ENCODE results near the gene SYT7. TPM values are rescaled to one million over a fixed set of nuclear protein-coding genes. Genes with fewer than 3 reads are reported as not detected.

SYT7 gene
- total RNA-seq, 1 experiment from 2014 or later = 25.2 TPM

GRCh38 chr11:61511383-61511782, 69.5 kb downstream of the SYT7 start:
- intact Hi-C loops (cut with micrococcal nuclease) = no loop called here
- H3K4me1 Mint-ChIP-seq (ENCODE audit: insufficient read depth, unreplicated experiment) = no peaks in the 10 kb centered on the region
- BruUV-seq (replicated peaks) = no TSS peak
- DNase-seq (ENCODE audit: unreplicated experiment) = no peak
- POLR2A ChIA-PET = no interaction called here
- H3K36me3 Mint-ChIP-seq (ENCODE audit: insufficient read depth, unreplicated experiment) = no peaks in the 10 kb centered on the region
- peaks cover 8% of the 10 kb centered on the region for H3K27me3 Mint-ChIP-seq (ENCODE audit: insufficient read depth, unreplicated experiment)
- H3K4me3 Mint-ChIP-seq (ENCODE audit: unreplicated experiment) = no peak overlapping the region
- CTCF ChIA-PET = interaction anchor here (0.6 kb wide), 1 partner anchor 73 kb away, joined by 3 read pairs; no protein-coding TSS in a partner anchor
- no peaks in the 10 kb centered on the region for H3K9me3 Mint-ChIP-seq (ENCODE audit: unreplicated experiment)
- TF ChIP-seq, protein P1, sequence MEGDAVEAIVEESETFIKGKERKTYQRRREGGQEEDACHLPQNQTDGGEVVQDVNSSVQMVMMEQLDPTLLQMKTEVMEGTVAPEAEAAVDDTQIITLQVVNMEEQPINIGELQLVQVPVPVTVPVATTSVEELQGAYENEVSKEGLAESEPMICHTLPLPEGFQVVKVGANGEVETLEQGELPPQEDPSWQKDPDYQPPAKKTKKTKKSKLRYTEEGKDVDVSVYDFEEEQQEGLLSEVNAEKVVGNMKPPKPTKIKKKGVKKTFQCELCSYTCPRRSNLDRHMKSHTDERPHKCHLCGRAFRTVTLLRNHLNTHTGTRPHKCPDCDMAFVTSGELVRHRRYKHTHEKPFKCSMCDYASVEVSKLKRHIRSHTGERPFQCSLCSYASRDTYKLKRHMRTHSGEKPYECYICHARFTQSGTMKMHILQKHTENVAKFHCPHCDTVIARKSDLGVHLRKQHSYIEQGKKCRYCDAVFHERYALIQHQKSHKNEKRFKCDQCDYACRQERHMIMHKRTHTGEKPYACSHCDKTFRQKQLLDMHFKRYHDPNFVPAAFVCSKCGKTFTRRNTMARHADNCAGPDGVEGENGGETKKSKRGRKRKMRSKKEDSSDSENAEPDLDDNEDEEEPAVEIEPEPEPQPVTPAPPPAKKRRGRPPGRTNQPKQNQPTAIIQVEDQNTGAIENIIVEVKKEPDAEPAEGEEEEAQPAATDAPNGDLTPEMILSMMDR (IDR thresholded peaks at IDR 0.05; ENCODE audit: unreplicated experiment) = no peak
- H3K27ac Mint-ChIP-seq (ENCODE audit: low read depth, unreplicated experiment) = no peak overlapping the region

GRCh38 chr11:61510974-61511373, 69.9 kb downstream of the SYT7 start:
- Mint-ChIP-seq H3K27ac (ENCODE audit: low read depth, unreplicated experiment) (no peak overlapping the region), H3K36me3 (ENCODE audit: insufficient read depth, unreplicated experiment) (no peaks in the 10 kb centered on the region), H3K4me3 (ENCODE audit: unreplicated experiment) (no peak overlapping the region), H3K27me3 (ENCODE audit: insufficient read depth, unreplicated experiment) (peaks cover 8% of the 10 kb centered on the region), H3K9me3 (ENCODE audit: unreplicated experiment) (no peaks in the 10 kb centered on the region), H3K4me1 (ENCODE audit: insufficient read depth, unreplicated experiment) (no peaks in the 10 kb centered on the region)
- intact Hi-C loops (cut with micrococcal nuclease) = no loop called here
- BruUV-seq (replicated peaks) = no TSS peak
- TF ChIP-seq, protein P1 (IDR thresholded peaks at IDR 0.05; ENCODE audit: unreplicated experiment) = no peak
- DNase-seq (ENCODE audit: unreplicated experiment) = no peak
- ChIA-PET CTCF (interaction anchor here (0.6 kb wide), 1 partner anchor 73 kb away, joined by 3 read pairs; no protein-coding TSS in a partner anchor), POLR2A (no interaction called here)

DNA sequence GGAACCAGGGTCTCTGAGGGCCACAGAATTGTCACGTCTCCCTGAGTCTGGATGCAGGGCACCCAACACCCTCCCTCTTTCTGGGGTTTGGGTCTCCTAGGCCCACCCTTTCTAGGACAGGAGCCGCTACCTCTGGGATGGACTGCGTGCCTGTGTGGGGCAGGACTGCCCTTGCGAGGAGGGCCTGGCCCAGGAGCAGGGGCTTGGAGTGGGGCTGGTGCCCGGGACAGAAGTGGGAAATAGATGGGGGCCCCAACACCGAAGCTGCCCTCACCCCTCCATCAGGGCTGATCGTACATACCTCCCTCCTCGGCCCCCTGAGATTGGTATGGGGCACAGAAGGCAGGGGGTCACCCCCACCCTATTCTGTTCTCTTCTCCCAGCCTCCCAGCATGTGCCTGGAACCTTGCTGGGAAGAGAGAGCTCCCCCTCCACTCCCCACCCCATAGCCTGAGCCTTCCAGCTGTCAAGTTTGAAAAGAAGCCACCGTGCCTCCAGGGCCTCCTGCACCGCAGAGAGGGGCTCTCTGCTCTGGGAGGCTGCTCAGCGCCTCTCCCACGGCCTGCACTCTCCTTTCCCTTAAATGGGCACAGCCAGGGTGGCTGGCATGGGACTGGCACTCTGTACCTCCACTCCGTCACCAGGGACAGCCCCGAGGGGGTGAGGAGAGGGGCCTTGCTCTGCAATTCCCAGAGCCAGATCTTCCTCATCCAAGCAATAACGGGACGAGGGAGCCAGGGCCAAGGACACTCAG, 70.5 kb downstream of the SYT7 start:
- no peaks in the 10 kb centered on the region for H3K9me3 Mint-ChIP-seq (ENCODE audit: unreplicated experiment)

More for the DNA sequence above, 70.5 kb downstream of the SYT7 start:
- ChIA-PET POLR2A (no interaction called here), CTCF (interaction anchor here (0.5 kb wide), 1 partner anchor 38 kb away, joined by 3 read pairs; no protein-coding TSS in a partner anchor)
- H3K27me3 Mint-ChIP-seq (ENCODE audit: insufficient read depth, unreplicated experiment) = peaks cover 8% of the 10 kb centered on the region
- H3K36me3 Mint-ChIP-seq (ENCODE audit: insufficient read depth, unreplicated experiment) = no peaks in the 10 kb centered on the region
- no TSS peak for BruUV-seq (replicated peaks)
- TF ChIP-seq, protein P1 (IDR thresholded peaks at IDR 0.05; ENCODE audit: unreplicated experiment) = no peak
- no peaks in the 10 kb centered on the region for H3K4me1 Mint-ChIP-seq (ENCODE audit: insufficient read depth, unreplicated experiment)
- no peak overlapping the region for H3K4me3 Mint-ChIP-seq (ENCODE audit: unreplicated experiment)
- no peak for DNase-seq (ENCODE audit: unreplicated experiment)
- no peak overlapping the region for H3K27ac Mint-ChIP-seq (ENCODE audit: low read depth, unreplicated experiment)
- intact Hi-C loops (cut with micrococcal nuclease) = no loop called here

All from MCF 10A (cell line).